HG02678 (cell line): ENCODE measurements around the gene FRMD1.

ENCODE experiments used
- ATAC-seq: cut with Tn5 transposase; IDR thresholded peaks from one replicate; pipeline ENCODE4 v1.9.1; 2021; ENCODE audit warnings: mild to moderate bottlenecking, moderate library complexity; ENCODE audit not compliant: unreplicated experiment

FRMD1 gene

GRCh38 chr6:168012431-168013249 lies 66.4 kb downstream of the FRMD1 start:
- no peak for ATAC-seq

- no peak for ATAC-seq
Measured at GRCh38 chr6:168011291-168011690, 67.7 kb downstream of the FRMD1 start.

- no peak for ATAC-seq
Measured at GRCh38 chr6:168009331-168009730, 69.7 kb downstream of the FRMD1 start.

GRCh38 chr6:168007592-168008338 lies 71.2 kb downstream of the FRMD1 start:
- no peak for ATAC-seq

GRCh38 chr6:168005796-168006195 lies 73.2 kb downstream of the FRMD1 start:
- no peak for ATAC-seq

- no peak for ATAC-seq
Measured at GRCh38 chr6:168004945-168005344, 74.1 kb downstream of the FRMD1 start.

- ATAC-seq = no peak
Measured at GRCh38 chr6:168004023-168004422, 75.0 kb downstream of the FRMD1 start.
